ENCODE data around the gene MYO1B. TPM values are rescaled to one million over a fixed set of nuclear protein-coding genes. Genes with fewer than 3 reads are reported as not detected.

MYO1B gene
- total RNA-seq, 3 donors from 2014 or later (not counting 1 experiment from before 2014, with no cell fraction given), result 0.21 to 0.80 (median 0.29) TPM

GRCh38 chr2:191280834-191281756, 35.9 kb downstream of the MYO1B start:
- H3K9me3 ChIP-seq (ENCODE audit: control insufficient read depth, insufficient read depth, low read length), result no peaks in the 10 kb centered on the region
- no peak overlapping the region for H3K4me3 Mint-ChIP-seq
- no peaks in the 10 kb centered on the region for H3K36me3 Mint-ChIP-seq
- H3K27me3 ChIP-seq (ENCODE audit: control insufficient read depth, insufficient read depth, low read length), result no peaks in the 10 kb centered on the region
- no peak overlapping the region for H3K27ac Mint-ChIP-seq
- no peak for ATAC-seq
- H3K36me3 ChIP-seq (ENCODE audit: control insufficient read depth, insufficient read depth, low read length), result no peaks in the 10 kb centered on the region
- no peaks in the 10 kb centered on the region for H3K4me1 ChIP-seq (ENCODE audit: control insufficient read depth, insufficient read depth, low read length)
- peaks cover 20 to 41% of the 10 kb centered on the region in 2 donors for H3K27me3 Mint-ChIP-seq (ENCODE audit: low read depth in 2 of 2)
- TF ChIP-seq CTCF (IDR thresholded peaks at IDR 0.05), result no peak
- DNase-seq, result no peak
- H3K9me3 Mint-ChIP-seq, result no peaks in the 10 kb centered on the region
- H3K4me3 ChIP-seq (ENCODE audit: low read length), result no peak overlapping the region
- WGBS (ENCODE audit: insufficient coverage), result 83% methylated on average over 13 of the region's 13 CpGs
- H3K27ac ChIP-seq (ENCODE audit: low read length), result no peak overlapping the region
- no peaks in the 10 kb centered on the region for H3K4me1 Mint-ChIP-seq
- intact Hi-C loops (cut with micrococcal nuclease), result no loop called here

DNA sequence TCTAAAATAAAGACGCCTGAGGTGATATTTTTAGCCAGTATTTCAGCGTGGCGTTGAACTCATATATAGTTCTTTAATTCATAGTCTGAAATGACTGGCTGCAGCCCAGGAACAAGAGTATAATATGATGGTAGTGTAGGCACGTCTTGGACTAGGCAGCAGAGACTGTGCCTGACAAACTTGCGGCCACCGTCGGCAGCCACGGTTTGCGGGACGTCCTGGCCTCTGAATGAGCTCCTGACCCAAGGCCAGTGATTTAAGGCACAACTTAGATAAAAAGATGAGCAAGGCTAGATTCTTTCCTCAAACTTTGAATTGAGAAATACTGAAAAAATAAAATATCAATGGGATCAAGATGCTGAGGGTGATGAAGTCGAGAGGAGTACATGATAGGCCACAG, 40.0 kb downstream of the MYO1B start:
- Mint-ChIP-seq H3K9me3 (no peaks in the 10 kb centered on the region), H3K27ac (no peak overlapping the region), H3K4me3 (no peak overlapping the region), H3K36me3 (no peaks in the 10 kb centered on the region), H3K27me3 (ENCODE audit: low read depth in 2 of 2) (peaks cover 10 to 12% of the 10 kb centered on the region in 2 donors), H3K4me1 (no peaks in the 10 kb centered on the region)
- 78% methylated on average over 11 of the region's 11 CpGs for WGBS (ENCODE audit: insufficient coverage)
- Histone ChIP-seq H3K36me3 (ENCODE audit: control insufficient read depth, insufficient read depth, low read length) (no peaks in the 10 kb centered on the region), H3K4me3 (ENCODE audit: low read length) (no peak overlapping the region), H3K9me3 (ENCODE audit: control insufficient read depth, insufficient read depth, low read length) (no peaks in the 10 kb centered on the region), H3K27ac (ENCODE audit: low read length) (no peak overlapping the region), H3K4me1 (ENCODE audit: control insufficient read depth, insufficient read depth, low read length) (no peaks in the 10 kb centered on the region), H3K27me3 (ENCODE audit: control insufficient read depth, insufficient read depth, low read length) (no peaks in the 10 kb centered on the region)
- no peak for TF ChIP-seq CTCF (IDR thresholded peaks at IDR 0.05)
- DNase-seq (no peak), ATAC-seq (no peak)
- intact Hi-C loops (cut with micrococcal nuclease), result no loop called here

DNA sequence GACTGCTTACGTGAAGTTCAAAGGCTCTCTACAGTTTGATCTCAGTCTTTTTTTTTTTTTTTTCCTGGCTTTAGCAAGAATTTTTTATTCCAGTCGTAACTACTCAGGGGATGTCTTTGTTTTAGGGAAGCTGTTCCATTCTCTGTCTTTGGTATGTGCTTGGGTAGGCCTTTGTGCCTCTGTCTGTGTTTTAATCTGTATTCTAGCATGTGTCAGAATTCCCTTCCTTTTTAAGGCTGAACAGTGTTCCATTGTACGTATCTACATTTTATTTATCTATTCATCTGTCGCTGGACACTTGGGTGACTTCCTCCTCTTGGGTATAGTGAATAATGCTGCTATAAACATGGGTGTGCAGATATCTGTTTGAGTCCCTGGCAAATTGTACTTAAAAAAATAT, 42.6 kb downstream of the MYO1B start:
- Histone ChIP-seq H3K27me3 (ENCODE audit: control insufficient read depth, insufficient read depth, low read length) (no peaks in the 10 kb centered on the region), H3K27ac (ENCODE audit: low read length) (no peak overlapping the region), H3K36me3 (ENCODE audit: control insufficient read depth, insufficient read depth, low read length) (no peaks in the 10 kb centered on the region), H3K9me3 (ENCODE audit: control insufficient read depth, insufficient read depth, low read length) (no peaks in the 10 kb centered on the region), H3K4me3 (ENCODE audit: low read length) (no peak overlapping the region), H3K4me1 (ENCODE audit: control insufficient read depth, insufficient read depth, low read length) (no peaks in the 10 kb centered on the region)
- Mint-ChIP-seq H3K4me1 (no peaks in the 10 kb centered on the region), H3K27ac (no peak overlapping the region), H3K27me3 (ENCODE audit: low read depth in 2 of 2) (peaks cover 0 to 7% of the 10 kb centered on the region in 2 donors), H3K4me3 (no peak overlapping the region), H3K36me3 (no peaks in the 10 kb centered on the region), H3K9me3 (no peaks in the 10 kb centered on the region)
- ATAC-seq (no peak), DNase-seq (no peak)
- intact Hi-C loops (cut with micrococcal nuclease), result no loop called here
- no peak for TF ChIP-seq CTCF (IDR thresholded peaks at IDR 0.05)
- WGBS (ENCODE audit: insufficient coverage), result 87% methylated on average over 2 of the region's 4 CpGs
